Stimulated activated CD8-positive, alpha-beta memory T cell treated with anti-CD3 and anti-CD28 coated beads, Interleukin-7, amount 100 ng/mL, for 24 hours (primary cell): ENCODE measurements around the gene ZSWIM3.

Source experiments
- DNase-seq: peaks from one replicate; pipeline ENCODE4 v3.0.0-alpha.2; 2020; ENCODE audit warnings: low read depth

The ZSWIM3 gene

GRCh38 chr20:45909817-45910669, 52.6 kb downstream of the ZSWIM3 start:
- DNase-seq = no peak

- peak; percentile 95 for DNase-seq
These were observed 53.5 kb downstream of the ZSWIM3 start for GRCh38 chr20:45910670-45911485.

- no peak for DNase-seq
These were observed 54.3 kb downstream of the ZSWIM3 start, which contains the start of gene PLTP for GRCh38 chr20:45911486-45912343. TSS of gene PLTP (minus strand) at chr20:45912155. CDS start at chr20:45911452, 703 bp downstream.

- no peak for DNase-seq
These were observed 54.9 kb downstream of the ZSWIM3 start for GRCh38 chr20:45912344-45912682.

- no peak for DNase-seq
These were observed 55.7 kb downstream of the ZSWIM3 start for GRCh38 chr20:45913116-45913515.

GRCh38 chr20:45917790-45918141, 60.4 kb downstream of the ZSWIM3 start:
- DNase-seq = no peak

GRCh38 chr20:45918182-45918737, 60.8 kb downstream of the ZSWIM3 start:
- no peak for DNase-seq

- no peak for DNase-seq
These were observed 61.5 kb downstream of the ZSWIM3 start for GRCh38 chr20:45918779-45919537.

GRCh38 chr20:45919542-45920399, 62.4 kb downstream of the ZSWIM3 start:
- DNase-seq = no peak

GRCh38 chr20:45920462-45921336, 63.3 kb downstream of the ZSWIM3 start:
- DNase-seq = no peak

GRCh38 chr20:45921337-45922189, 64.1 kb downstream of the ZSWIM3 start:
- DNase-seq = no peak

GRCh38 chr20:45924391-45925261, 67.2 kb downstream of the ZSWIM3 start:
- no peak for DNase-seq

GRCh38 chr20:45925821-45926506, 68.5 kb downstream of the ZSWIM3 start:
- no peak for DNase-seq

- no peak for DNase-seq
These were observed 69.3 kb downstream of the ZSWIM3 start for GRCh38 chr20:45926731-45927070.

- no peak for DNase-seq
These were observed 69.9 kb downstream of the ZSWIM3 start for GRCh38 chr20:45927071-45927878.
